Lower lobe of right lung (tissue), 2 donors: Measurements from ENCODE around the gene MPPED2. TPM values are rescaled to one million over a fixed set of nuclear protein-coding genes. Genes with fewer than 3 reads are reported as not detected.

Experiments
- ATAC-seq, 2 donors: fragments of 200-7000 bp; cut with Tn5 transposase; one replicate each; pipeline ENCODE4 v1.9.1; 2020 to 2022; ENCODE audit warnings: mild to moderate bottlenecking in 2 of 2, moderate library complexity in 2 of 2
- DNase-seq: peaks from one replicate; pipeline ENCODE4 v3.0.0-alpha.2; 2020
- H3K27ac ChIP-seq: fragments of 200-600 bp; one replicate; pipeline ENCODE4 v1.8.0; 2022
- H3K27me3 ChIP-seq: fragments of 200-600 bp; one replicate; pipeline ENCODE4 v1.8.0; 2022; ENCODE audit warnings: low read depth
- H3K36me3 ChIP-seq: fragments of 200-600 bp; one replicate; pipeline ENCODE4 v1.8.0; 2022; ENCODE audit warnings: mild to moderate bottlenecking
- H3K4me1 ChIP-seq: fragments of 200-600 bp; one replicate; pipeline ENCODE4 v1.8.0; 2022
- H3K4me3 ChIP-seq: fragments of 200-600 bp; one replicate; pipeline ENCODE4 v1.8.0; 2022; ENCODE audit warnings: mild to moderate bottlenecking
- H3K9me3 ChIP-seq: fragments of 200-600 bp; one replicate; pipeline ENCODE4 v1.8.0; 2022
- CTCF ChIP-seq: fragments of 200-600 bp; IDR thresholded peaks from one replicate; pipeline ENCODE4 v1.8.0; 2022; ENCODE audit warnings: antibody characterized with exemption, mild to moderate bottlenecking
- intact Hi-C: fragments of 100-400 bp; cut with DNase I; formaldehyde crosslinking; loops from one replicate; pipeline ENCODE4 v1.11.0; 2022
- total RNA-seq: library from RNA; stranded (reverse); fragmentation: NEBNext Ultra II Directional; extraction: Animal tissue kit (Norgen Biotek cat#: 25700); gene quantifications from one replicate; pipeline ENCODE4 v1.2.1, GENCODE V29; 2021
- donor health status: DM: no; HTN: yes; CAD: no; lungs with severe emphysema.

Gene MPPED2
- total RNA-seq, 1 donor from 2014 or later, result 1.5 TPM

DNA sequence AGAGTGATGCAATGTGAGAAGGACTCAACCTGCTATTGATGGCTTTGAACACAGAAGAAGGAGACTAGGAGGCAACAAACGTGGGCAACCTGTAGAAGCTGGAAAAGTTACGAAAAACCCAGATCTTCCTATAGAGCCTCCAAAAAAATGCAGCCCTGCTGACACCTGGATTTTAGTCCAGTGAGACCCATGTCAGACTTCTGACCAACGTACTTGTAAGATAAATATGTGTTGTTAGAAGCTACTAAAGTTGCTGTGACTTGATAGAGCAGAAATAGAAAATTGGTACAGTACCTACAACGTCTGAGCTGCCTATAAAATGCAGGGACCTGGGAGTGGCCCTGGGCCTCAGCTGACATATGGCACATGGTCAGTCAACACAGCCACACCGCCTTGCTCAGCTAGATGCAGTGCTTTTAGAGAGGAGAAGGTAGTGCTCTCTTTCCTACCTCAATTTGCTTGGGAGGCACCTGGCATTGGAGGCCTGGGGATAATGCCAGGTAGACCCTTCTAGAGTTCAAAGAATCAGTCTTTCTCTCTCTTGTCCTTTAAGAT lies 165.8 kb downstream of the MPPED2 start:
- H3K27me3 ChIP-seq, result no peaks in the 10 kb centered on the region
- no peaks in the 10 kb centered on the region for H3K36me3 ChIP-seq
- no peak overlapping the region for H3K27ac ChIP-seq
- intact Hi-C loops, result no loop called here
- no peaks in the 10 kb centered on the region for H3K4me1 ChIP-seq
- ATAC-seq (no peak), DNase-seq (no peak)
- no peaks in the 10 kb centered on the region for H3K9me3 ChIP-seq
- TF ChIP-seq CTCF, result no peak
- no peak overlapping the region for H3K4me3 ChIP-seq

DNA sequence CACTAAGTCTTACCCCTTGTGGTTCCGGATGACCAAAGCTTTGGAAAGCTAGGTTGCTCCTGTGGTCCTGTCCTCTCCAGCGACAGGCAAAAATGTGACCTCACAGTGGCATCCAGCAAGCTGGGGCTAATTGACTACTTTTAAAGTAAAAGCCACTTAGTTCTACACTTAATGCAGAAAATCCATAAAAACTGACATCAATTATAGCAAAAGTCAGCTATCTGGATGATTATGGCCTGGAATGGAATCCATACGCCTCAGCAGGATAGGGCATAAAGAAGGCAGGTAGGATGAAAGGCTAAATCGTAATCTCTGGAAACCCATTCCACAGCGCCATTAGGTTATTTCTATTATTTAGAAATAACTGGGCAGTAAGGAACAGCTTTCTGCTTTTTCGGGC lies 171.3 kb downstream of the MPPED2 start:
- H3K27me3 ChIP-seq, result no peaks in the 10 kb centered on the region
- no peaks in the 10 kb centered on the region for H3K36me3 ChIP-seq
- no peak for DNase-seq
- no peak for ATAC-seq
- TF ChIP-seq CTCF, result no peak
- no peaks in the 10 kb centered on the region for H3K9me3 ChIP-seq
- H3K27ac ChIP-seq, result no peak overlapping the region
- H3K4me3 ChIP-seq, result no peak overlapping the region
- intact Hi-C loops, result no loop called here
- H3K4me1 ChIP-seq, result no peaks in the 10 kb centered on the region

GRCh38 chr11:30414244-30414643 lies 171.9 kb downstream of the MPPED2 start:
- no peak for DNase-seq
- Histone ChIP-seq H3K4me3 (no peak overlapping the region), H3K27me3 (no peaks in the 10 kb centered on the region), H3K27ac (no peak overlapping the region), H3K36me3 (no peaks in the 10 kb centered on the region), H3K9me3 (no peaks in the 10 kb centered on the region), H3K4me1 (no peaks in the 10 kb centered on the region)
- no peak for TF ChIP-seq CTCF
- ATAC-seq, result no peak
- intact Hi-C loops, result no loop called here

DNA sequence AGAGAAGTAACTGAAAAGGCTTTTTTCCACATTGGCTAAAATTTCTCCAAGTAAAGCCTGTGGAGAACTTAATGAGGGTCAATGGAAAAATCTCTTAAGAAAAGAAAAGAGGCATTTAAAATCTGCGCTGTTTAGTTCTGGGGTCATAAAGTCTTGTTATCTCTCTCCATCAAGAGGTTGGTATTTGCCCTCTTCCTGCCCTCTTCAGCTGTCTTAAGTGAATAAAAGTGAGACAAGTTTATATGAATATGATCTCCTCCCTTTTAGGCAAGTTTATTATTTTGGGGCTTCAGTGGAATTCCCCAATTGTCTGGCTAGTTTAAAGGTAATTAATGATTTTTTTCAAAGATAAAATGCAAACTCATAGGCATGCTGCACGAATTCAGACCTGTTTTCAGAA lies 173.6 kb downstream of the MPPED2 start:
- no peaks in the 10 kb centered on the region for H3K9me3 ChIP-seq
- H3K36me3 ChIP-seq, result no peaks in the 10 kb centered on the region
- H3K27me3 ChIP-seq, result no peaks in the 10 kb centered on the region
- H3K4me1 ChIP-seq, result no peaks in the 10 kb centered on the region
- ATAC-seq (no peak), DNase-seq (no peak)
- no peak overlapping the region for H3K27ac ChIP-seq
- no peak overlapping the region for H3K4me3 ChIP-seq
- no peak for TF ChIP-seq CTCF
- intact Hi-C loops, result no loop called here

- Histone ChIP-seq H3K9me3 (no peaks in the 10 kb centered on the region), H3K4me3 (no peak overlapping the region), H3K27me3 (no peaks in the 10 kb centered on the region), H3K4me1 (no peaks in the 10 kb centered on the region), H3K27ac (no peak overlapping the region), H3K36me3 (no peaks in the 10 kb centered on the region)
- ATAC-seq (no peak), DNase-seq (no peak)
- TF ChIP-seq CTCF, result no peak
- intact Hi-C loops, result no loop called here
Observed at GRCh38 chr11:30411383-30411782, 174.8 kb downstream of the MPPED2 start.
